AG09309 (cell line): ENCODE results near the gene ADARB1.

Experiments used
- DNase-seq: peaks from one replicate; pipeline ENCODE4 v3.0.0-alpha.2; 2010; ENCODE audit warnings: low read depth
- H3K4me3 ChIP-seq: 2 replicates; pipeline ENCODE4 v1.5.1; 2011; ENCODE audit warnings: mild to moderate bottlenecking, low read depth, low read length, moderate library complexity; ENCODE audit not compliant: control insufficient read depth
- TF ChIP-seq, protein P1 (sequence below): IDR thresholded peaks from 2 replicates; pipeline ENCODE4 v1.5.1; 2011; ENCODE audit warnings: mild to moderate bottlenecking, low read depth, low read length, inconsistent platforms; ENCODE audit not compliant: insufficient read depth, control insufficient read depth; ENCODE audit errors: missing control alignments

The ADARB1 gene

DNA sequence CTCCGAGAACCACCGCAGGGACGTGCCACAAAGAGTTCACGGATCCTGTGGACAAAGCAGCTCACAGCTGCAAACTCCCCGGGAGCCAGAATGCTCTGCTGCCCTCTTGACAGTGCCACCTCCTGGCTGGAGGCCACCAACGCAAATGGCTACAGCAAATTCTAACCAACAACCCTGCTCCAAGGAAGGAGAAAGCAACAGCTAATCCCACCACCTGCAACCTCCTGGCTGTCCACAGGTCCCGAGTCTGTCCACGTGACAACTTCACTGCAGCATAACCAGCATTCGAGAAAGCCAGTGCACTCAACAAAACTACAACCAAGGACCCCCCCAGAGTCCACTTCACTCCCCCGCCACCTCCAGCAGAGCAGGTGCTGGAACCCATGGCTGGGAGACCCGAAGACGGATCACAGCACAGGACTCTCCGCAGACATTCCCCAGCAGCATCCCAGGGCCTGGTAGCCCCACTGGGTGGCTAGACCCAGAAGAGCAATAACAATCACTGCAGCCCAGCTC, 196.0 kb downstream of the ADARB1 start:
- no peak overlapping the region for H3K4me3 ChIP-seq
- DNase-seq: no peak
- TF ChIP-seq, protein P1, sequence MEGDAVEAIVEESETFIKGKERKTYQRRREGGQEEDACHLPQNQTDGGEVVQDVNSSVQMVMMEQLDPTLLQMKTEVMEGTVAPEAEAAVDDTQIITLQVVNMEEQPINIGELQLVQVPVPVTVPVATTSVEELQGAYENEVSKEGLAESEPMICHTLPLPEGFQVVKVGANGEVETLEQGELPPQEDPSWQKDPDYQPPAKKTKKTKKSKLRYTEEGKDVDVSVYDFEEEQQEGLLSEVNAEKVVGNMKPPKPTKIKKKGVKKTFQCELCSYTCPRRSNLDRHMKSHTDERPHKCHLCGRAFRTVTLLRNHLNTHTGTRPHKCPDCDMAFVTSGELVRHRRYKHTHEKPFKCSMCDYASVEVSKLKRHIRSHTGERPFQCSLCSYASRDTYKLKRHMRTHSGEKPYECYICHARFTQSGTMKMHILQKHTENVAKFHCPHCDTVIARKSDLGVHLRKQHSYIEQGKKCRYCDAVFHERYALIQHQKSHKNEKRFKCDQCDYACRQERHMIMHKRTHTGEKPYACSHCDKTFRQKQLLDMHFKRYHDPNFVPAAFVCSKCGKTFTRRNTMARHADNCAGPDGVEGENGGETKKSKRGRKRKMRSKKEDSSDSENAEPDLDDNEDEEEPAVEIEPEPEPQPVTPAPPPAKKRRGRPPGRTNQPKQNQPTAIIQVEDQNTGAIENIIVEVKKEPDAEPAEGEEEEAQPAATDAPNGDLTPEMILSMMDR: peak; percentile 36
